Astrocyte of the cerebellum (primary cell): ENCODE measurements around the gene KCNK2.

Experiments used
- DNase-seq: peaks from one replicate; pipeline ENCODE4 v3.0.0-alpha.2; 2011; ENCODE audit warnings: low read depth
- H3K4me3 ChIP-seq: 2 replicates; pipeline ENCODE4 v1.5.1; 2011; ENCODE audit warnings: mild to moderate bottlenecking, low read depth, low read length, moderate library complexity
- in situ Hi-C: cut with HindIII; loops from 2 replicates; pipeline ENCODE4 v1.10.0; 2017; ENCODE audit warnings: low sequenced_read_pairs
- TF ChIP-seq, protein P1 (sequence below): IDR thresholded peaks from 2 replicates; pipeline ENCODE4 v1.5.1; 2012; ENCODE audit warnings: low read length, low read depth, moderate library complexity, mild to moderate bottlenecking; ENCODE audit errors: missing control alignments

Gene KCNK2

GRCh38 chr1:215111916-215112315, 29.4 kb downstream of the KCNK2 start:
- no peak for DNase-seq
- in situ Hi-C loops, result no loop called here
- TF ChIP-seq, protein P1, sequence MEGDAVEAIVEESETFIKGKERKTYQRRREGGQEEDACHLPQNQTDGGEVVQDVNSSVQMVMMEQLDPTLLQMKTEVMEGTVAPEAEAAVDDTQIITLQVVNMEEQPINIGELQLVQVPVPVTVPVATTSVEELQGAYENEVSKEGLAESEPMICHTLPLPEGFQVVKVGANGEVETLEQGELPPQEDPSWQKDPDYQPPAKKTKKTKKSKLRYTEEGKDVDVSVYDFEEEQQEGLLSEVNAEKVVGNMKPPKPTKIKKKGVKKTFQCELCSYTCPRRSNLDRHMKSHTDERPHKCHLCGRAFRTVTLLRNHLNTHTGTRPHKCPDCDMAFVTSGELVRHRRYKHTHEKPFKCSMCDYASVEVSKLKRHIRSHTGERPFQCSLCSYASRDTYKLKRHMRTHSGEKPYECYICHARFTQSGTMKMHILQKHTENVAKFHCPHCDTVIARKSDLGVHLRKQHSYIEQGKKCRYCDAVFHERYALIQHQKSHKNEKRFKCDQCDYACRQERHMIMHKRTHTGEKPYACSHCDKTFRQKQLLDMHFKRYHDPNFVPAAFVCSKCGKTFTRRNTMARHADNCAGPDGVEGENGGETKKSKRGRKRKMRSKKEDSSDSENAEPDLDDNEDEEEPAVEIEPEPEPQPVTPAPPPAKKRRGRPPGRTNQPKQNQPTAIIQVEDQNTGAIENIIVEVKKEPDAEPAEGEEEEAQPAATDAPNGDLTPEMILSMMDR, result no peak

GRCh38 chr1:215113776-215114153, 31.2 kb downstream of the KCNK2 start:
- TF ChIP-seq, protein P1, result no peak
- no peak for DNase-seq
- in situ Hi-C loops, result no loop called here
- no peak overlapping the region for H3K4me3 ChIP-seq

More at GRCh38 chr1:215111916-215112315, 29.4 kb downstream of the KCNK2 start:
- H3K4me3 ChIP-seq, result no peak overlapping the region

DNA sequence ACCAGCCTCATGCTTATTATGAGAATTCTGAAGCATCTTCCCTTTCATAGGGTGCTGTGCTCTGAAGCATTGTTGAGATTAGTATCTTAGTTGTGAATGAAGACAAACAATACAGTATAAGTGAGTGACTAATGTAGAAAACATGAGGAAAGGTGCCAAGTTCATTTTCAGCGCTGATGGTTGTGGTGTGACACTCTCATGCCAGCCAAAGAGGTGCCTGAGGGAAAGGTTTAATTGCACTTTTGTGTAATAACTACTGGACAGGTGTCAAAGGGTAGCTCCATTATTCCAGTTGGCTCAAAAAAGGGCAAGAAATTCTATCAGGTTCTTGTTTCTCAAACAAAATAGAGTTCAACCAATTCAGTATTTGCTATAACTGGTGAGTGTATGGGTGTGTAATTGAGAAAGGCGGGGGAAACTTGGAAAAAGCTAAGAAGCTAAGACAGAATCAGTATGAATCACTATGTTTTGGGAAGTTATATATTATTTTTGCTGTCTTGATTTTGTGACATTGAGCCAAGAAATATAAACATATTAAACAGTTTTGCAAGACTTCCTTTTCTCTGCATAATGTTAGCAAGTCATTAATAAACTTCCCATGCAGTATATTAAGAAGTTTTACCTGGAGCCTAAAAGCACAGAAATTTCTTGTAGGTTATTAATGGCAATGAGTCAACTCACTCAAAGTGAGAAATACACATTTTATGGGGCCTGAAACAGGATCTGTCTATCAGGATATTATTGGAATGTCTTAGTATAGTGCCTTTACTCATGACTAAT, 31.8 kb downstream of the KCNK2 start:
- peak; percentile 75 for DNase-seq
- in situ Hi-C loops, result no loop called here
- no peak overlapping the region for H3K4me3 ChIP-seq
- TF ChIP-seq, protein P1, result no peak

DNA sequence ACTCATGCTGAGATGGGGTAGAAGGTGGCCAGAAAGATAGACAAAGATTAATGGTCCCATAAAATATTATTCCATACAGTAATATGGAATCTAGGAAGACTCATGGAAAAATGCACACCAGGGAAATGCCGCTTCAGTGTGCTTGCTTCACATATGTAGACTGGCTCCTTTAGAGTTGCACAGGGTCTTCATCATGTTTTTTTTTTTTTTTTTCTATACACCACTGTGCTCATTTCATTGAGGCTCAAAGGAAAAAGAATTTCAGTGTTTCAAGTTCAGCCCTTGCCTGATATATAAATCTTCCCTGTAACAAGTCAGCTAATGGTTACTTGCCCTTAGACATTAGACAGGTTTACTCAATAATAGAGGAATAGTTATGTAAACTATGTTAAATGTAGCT, 33.2 kb downstream of the KCNK2 start:
- TF ChIP-seq, protein P1, result no peak

GRCh38 chr1:215118081-215118480, 35.5 kb downstream of the KCNK2 start:
- no peak overlapping the region for H3K4me3 ChIP-seq
- in situ Hi-C loops, result no loop called here
- TF ChIP-seq, protein P1, result no peak
- DNase-seq, result no peak

More for the DNA sequence above, 33.2 kb downstream of the KCNK2 start:
- H3K4me3 ChIP-seq, result no peak overlapping the region
- no peak for DNase-seq
- in situ Hi-C loops, result no loop called here

DNA sequence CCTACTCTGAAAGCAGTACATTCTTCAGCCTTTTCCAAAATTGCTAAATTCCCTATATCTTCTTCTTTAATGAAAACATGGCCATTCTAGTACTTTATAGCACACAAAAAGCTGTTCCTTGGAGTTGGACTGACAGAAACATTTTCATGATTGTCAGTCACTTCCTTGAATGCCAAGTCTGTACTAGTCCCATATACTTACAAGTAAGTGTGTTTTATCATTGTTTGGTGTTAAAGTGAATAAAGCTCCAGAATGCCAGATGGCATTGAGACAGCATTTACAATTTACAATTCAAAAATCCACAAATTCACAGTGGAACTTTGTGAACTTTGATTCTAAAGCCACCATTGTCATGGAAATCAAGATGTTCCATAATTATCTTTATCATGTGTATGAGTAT, 36.5 kb downstream of the KCNK2 start:
- TF ChIP-seq, protein P1, result no peak
- no peak for DNase-seq
- no peak overlapping the region for H3K4me3 ChIP-seq
- in situ Hi-C loops, result no loop called here
